Peyer's patch (tissue), 4 donors: ENCODE measurements around the gene NOS1AP. TPM values are rescaled to one million over a fixed set of nuclear protein-coding genes. Genes with fewer than 3 reads are reported as not detected.
A peak's percentile ranks its signal among the peaks of the same experiment; 100 is the strongest.
"Not testable (repeated sequence)": the region's sequence is repeated elsewhere in the genome, so short reads cannot be mapped to it uniquely, and the experiment has no call there.

Source experiments
- DNase-seq, 3 donors: peaks; one replicate each; pipeline ENCODE4 v3.0.0-alpha.2; 2017 to 2019
- H3K27ac ChIP-seq, 4 donors: fragments of 200-600 bp; sonication (generic); one replicate each; pipeline ENCODE4 v1.5.1; 2016 to 2019
- H3K27me3 ChIP-seq, 2 donors: fragments of 200-600 bp; sonication (generic); one replicate each; pipeline ENCODE4 v1.5.1; 2019
- H3K36me3 ChIP-seq, 3 donors: fragments of 200-600 bp; sonication (generic); one replicate each; pipeline ENCODE4 v1.5.1; 2016 to 2019
- H3K4me1 ChIP-seq, 4 donors: fragments of 200-600 bp; sonication (generic); one replicate each; pipeline ENCODE4 v1.5.1; 2016 to 2019
- H3K4me3 ChIP-seq, 4 donors: fragments of 200-600 bp; sonication (generic); 1 replicate in 3 of 4; 2 replicates in 1 of 4; pipeline ENCODE4 v1.5.1; 2016 to 2019; ENCODE audit warnings: mild to moderate bottlenecking in 1 of 4
- H3K9me3 ChIP-seq, 4 donors: fragments of 200-600 bp; sonication (generic); one replicate each; pipeline ENCODE4 v1.5.1; 2016 to 2019; ENCODE audit warnings: mild to moderate bottlenecking in 1 of 4
- POLR2A ChIP-seq, 2 donors: fragments of 450-650 bp; IDR thresholded peaks; one replicate each; pipeline ENCODE4 v1.5.1; 2017; ENCODE audit warnings: antibody characterized with exemption in 2 of 2, mild to moderate bottlenecking in 2 of 2, moderate library complexity in 2 of 2
- total RNA-seq, 4 donors: library from RNA; depleted of rRNA; stranded (reverse); fragments of >200 nt; gene quantifications; one replicate each; pipeline ENCODE4 v1.1.0, GENCODE V29; 2016
- TF ChIP-seq, protein P1 (sequence below), 6 experiments: fragments of 450-650 bp in 4 of 6; fragments of 200-600 bp in 2 of 6; sonication (generic) in 1 of 6; IDR thresholded peaks; one replicate each; pipeline ENCODE4 v1.5.1; 2017 to 2019; ENCODE audit warnings: antibody characterized with exemption in 6 of 6, mild to moderate bottlenecking in 3 of 6, moderate library complexity in 1 of 6

NOS1AP gene
- total RNA-seq, 4 donors from 2014 or later = 6.3 to 18.5 (median 11.9) TPM

DNA sequence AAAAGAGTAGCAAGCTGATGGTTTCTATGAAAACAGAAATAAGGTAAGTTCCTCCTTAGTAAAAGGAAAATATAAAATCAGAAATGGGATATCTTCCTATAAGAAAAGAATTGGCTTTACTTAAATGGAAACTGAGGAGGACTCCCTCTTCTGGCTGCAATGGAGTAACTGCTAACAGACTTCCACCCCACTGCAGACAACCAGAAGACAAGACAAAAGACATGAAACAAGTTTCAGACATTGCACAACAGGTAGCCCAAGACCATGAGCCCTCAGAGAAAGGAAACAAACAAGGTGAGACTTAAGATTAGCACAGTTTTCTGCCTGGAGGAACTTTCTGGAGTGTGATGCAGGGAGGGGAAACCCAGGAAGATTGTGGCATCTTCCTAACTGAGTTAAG, 28.8 kb upstream of the NOS1AP start:
- H3K9me3 ChIP-seq = no peaks in the 10 kb centered on the region
- no peak overlapping the region for H3K4me3 ChIP-seq
- TF ChIP-seq, protein P1, sequence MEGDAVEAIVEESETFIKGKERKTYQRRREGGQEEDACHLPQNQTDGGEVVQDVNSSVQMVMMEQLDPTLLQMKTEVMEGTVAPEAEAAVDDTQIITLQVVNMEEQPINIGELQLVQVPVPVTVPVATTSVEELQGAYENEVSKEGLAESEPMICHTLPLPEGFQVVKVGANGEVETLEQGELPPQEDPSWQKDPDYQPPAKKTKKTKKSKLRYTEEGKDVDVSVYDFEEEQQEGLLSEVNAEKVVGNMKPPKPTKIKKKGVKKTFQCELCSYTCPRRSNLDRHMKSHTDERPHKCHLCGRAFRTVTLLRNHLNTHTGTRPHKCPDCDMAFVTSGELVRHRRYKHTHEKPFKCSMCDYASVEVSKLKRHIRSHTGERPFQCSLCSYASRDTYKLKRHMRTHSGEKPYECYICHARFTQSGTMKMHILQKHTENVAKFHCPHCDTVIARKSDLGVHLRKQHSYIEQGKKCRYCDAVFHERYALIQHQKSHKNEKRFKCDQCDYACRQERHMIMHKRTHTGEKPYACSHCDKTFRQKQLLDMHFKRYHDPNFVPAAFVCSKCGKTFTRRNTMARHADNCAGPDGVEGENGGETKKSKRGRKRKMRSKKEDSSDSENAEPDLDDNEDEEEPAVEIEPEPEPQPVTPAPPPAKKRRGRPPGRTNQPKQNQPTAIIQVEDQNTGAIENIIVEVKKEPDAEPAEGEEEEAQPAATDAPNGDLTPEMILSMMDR (IDR thresholded peaks at IDR 0.05) = peak in 2 of 6 experiments; percentile 9 to 16
- TF ChIP-seq POLR2A (IDR thresholded peaks at IDR 0.05) = no peak
- no peaks in the 10 kb centered on the region for H3K4me1 ChIP-seq
- no peaks in the 10 kb centered on the region for H3K36me3 ChIP-seq
- DNase-seq = no peak
- no peaks in the 10 kb centered on the region for H3K27me3 ChIP-seq
- no peak overlapping the region for H3K27ac ChIP-seq

DNA sequence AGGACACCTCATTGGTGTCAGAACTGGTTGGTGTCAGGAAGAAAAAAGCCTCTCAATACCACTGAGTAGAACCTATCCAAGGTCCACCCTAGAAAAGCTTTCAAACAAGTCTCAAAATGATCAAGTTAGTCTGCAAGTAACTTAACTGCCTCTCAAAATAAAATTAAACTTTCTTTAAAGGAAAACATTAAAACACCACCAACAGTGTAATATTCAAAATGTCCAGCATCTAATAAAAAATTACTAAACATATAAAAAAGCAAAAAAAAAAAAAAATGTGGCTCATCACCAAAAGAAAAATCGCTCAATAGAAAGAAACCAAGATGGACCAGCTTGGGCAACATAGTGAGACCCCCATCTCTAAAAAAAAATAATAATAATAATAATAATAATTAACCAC, 27.1 kb upstream of the NOS1AP start:
- no peak overlapping the region for H3K27ac ChIP-seq
- H3K9me3 ChIP-seq = no peaks in the 10 kb centered on the region
- TF ChIP-seq, protein P1 (IDR thresholded peaks at IDR 0.05) = no peak
- no peak for TF ChIP-seq POLR2A (IDR thresholded peaks at IDR 0.05)
- H3K4me3 ChIP-seq = no peak overlapping the region
- DNase-seq = no peak
- H3K27me3 ChIP-seq = no peaks in the 10 kb centered on the region
- H3K36me3 ChIP-seq = no peaks in the 10 kb centered on the region
- no peaks in the 10 kb centered on the region for H3K4me1 ChIP-seq

DNA sequence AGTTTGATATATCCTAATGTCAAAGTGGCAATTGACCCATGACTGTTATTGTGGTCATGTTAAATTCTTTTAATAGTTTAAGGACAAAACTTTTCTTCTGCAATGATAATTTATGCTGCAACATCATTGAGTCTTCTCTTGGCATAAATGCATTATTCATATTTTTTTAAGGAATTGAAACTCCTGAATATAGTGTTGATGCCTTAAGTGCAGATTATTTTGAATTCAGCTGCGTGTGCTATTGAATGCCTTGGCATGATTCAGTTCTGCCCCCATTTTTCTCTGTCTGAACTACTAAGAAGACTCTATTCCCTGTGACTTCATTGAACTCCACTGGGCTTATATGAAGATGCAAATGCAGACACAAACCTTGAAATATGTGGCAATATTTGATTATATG, 22.6 kb upstream of the NOS1AP start:
- no peak for DNase-seq
- Histone ChIP-seq H3K36me3 (no peaks in the 10 kb centered on the region), H3K4me1 (no peaks in the 10 kb centered on the region), H3K9me3 (no peaks in the 10 kb centered on the region), H3K27ac (no peak overlapping the region), H3K4me3 (no peak overlapping the region), H3K27me3 (no peaks in the 10 kb centered on the region)
- no peak for TF ChIP-seq POLR2A (IDR thresholded peaks at IDR 0.05)
- TF ChIP-seq, protein P1 (IDR thresholded peaks at IDR 0.05) = no peak

DNA sequence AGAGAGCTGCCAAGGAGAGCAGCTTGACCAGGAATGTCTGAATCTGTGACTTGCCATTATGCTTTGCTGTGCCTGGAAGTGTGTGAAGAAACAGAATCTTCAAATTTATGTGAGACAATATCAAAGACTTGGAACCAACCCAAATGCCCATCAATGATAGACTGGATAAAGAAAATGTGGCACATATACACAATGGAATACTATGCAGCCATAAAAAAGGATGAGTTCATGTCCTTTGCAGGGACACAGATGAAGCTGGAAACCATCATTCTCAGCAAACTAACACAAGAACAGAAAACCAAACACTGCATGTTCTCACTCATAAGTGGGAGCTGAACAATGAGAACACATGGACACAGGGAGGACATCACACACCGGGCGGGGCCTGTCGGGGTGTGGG, 15.5 kb upstream of the NOS1AP start:
- not testable (repeated sequence) for H3K36me3 ChIP-seq, H3K4me3 ChIP-seq, H3K27ac ChIP-seq, H3K4me1 ChIP-seq, H3K9me3 ChIP-seq, DNase-seq, H3K27me3 ChIP-seq

DNA sequence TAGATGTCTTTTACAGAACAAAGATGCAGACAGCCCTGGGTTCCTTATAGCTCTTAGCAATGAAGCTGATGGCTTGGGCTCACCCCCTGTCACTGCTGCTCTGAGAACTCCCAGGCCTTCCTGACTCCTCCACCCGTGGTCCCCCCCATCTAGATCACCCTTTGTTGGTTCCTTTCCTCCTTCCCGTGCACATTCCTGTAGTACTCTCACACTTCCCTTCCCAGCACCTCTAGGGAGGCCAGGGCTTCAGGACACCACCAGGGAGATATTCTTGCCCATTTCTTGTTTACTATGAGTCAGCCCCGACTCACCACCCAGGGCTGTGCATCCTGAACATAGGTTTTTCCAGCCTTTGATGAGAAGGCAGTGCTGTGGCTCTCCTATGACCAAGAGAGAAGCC, 14.4 kb upstream of the NOS1AP start:
- no peaks in the 10 kb centered on the region for H3K27me3 ChIP-seq
- no peak overlapping the region for H3K27ac ChIP-seq
- DNase-seq = no peak
- H3K36me3 ChIP-seq = no peaks in the 10 kb centered on the region
- H3K4me1 ChIP-seq = no peaks in the 10 kb centered on the region
- H3K4me3 ChIP-seq = no peak overlapping the region
- H3K9me3 ChIP-seq = no peaks in the 10 kb centered on the region
- TF ChIP-seq POLR2A (IDR thresholded peaks at IDR 0.05) = no peak

DNA sequence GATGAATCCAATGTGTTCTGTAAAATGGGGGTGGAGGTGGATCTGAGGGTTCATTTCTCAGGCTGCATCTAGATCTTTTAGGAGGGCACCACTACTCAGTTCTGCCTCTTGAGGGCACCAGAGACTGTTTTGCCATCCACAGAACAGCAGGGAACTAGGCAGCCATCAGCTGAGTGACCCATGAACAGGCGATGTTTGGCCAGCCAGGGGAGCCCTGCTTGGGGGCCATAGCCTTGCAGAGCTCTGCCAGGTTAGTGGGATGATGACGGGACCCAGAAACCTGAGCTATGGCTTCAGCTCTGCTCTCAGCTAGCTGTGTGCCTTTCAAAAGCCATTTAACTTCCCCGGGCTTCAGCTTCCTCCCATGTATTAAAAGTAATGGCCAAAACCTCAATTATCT, 13.4 kb upstream of the NOS1AP start:
- peak in 2 of 3 donors; percentile 60 to 77 for DNase-seq
- TF ChIP-seq, protein P1 (IDR thresholded peaks at IDR 0.05) = peak; percentile 19 to 94 (median 80)
- no peak for TF ChIP-seq POLR2A (IDR thresholded peaks at IDR 0.05)
- Histone ChIP-seq H3K27me3 (no peaks in the 10 kb centered on the region), H3K4me3 (no peak overlapping the region), H3K27ac (no peak overlapping the region), H3K9me3 (no peaks in the 10 kb centered on the region), H3K4me1 (no peaks in the 10 kb centered on the region), H3K36me3 (no peaks in the 10 kb centered on the region)

DNA sequence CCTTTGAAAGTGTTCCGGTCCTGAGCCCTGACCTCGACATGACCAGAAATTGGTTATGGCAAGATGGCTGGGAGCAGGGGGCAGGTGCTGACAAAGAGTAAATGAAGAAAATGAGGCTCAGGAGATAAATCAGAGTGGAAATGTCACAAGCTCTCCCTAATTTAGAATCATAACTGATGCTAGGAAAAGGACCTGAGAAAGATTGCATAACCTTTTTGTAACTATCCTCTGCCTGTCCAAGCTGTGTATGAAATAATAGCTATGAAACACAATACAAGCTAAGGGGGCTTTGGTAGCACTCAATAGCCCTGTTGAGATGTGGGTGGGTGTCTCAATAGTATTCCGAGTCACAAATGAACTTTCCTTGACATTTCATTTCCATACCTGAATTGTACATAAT, 12.9 kb upstream of the NOS1AP start:
- H3K27me3 ChIP-seq = no peaks in the 10 kb centered on the region
- no peak for TF ChIP-seq POLR2A (IDR thresholded peaks at IDR 0.05)
- TF ChIP-seq, protein P1 (IDR thresholded peaks at IDR 0.05) = no peak

More for the DNA sequence above, 12.9 kb upstream of the NOS1AP start:
- DNase-seq = no peak
- H3K27ac ChIP-seq = no peak overlapping the region
- H3K4me1 ChIP-seq = no peaks in the 10 kb centered on the region
- no peaks in the 10 kb centered on the region for H3K9me3 ChIP-seq
- H3K36me3 ChIP-seq = no peaks in the 10 kb centered on the region
- H3K4me3 ChIP-seq = no peak overlapping the region
